ENCODE measurements around the gene MICAL2. TPM values are rescaled to one million over a fixed set of nuclear protein-coding genes. Genes with fewer than 3 reads are reported as not detected.

Gene MICAL2
- total RNA-seq, 4 donors from 2014 or later, result 195 to 499 (median 259) TPM

DNA sequence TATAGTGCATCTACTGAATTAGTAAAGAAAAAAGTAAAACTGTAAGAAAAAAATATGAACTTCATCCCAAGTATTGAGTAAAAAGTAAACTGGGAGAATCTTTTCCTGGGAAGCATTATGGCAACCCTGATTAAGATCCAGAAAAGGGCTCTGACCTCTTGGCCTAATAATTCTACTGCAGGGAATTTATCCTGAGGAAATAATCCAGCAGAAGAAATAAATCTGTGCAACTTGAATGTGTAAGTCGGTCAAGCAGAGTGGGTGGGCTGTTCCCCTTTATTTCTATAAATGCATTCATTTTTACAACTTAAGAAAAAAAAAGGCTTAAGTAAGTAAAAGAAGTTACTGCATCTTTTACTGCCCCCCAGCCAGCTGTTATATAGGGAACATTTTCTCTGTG lies 155.7 kb downstream of the MICAL2 start:
- no peak for TF ChIP-seq EP300 (IDR thresholded peaks at IDR 0.05)
- no peak for TF ChIP-seq POLR2AphosphoS5 (IDR thresholded peaks at IDR 0.05)
- TF ChIP-seq POLR2A (IDR thresholded peaks at IDR 0.05; ENCODE audit: low read depth), result no peak
- no peak for TF ChIP-seq CTCF (IDR thresholded peaks at IDR 0.05)
- peak overlapping the region in 1 of 4 donors; percentile 71 for H3K27ac ChIP-seq (replicated peaks in 1 of 4)
- DNase-seq (ENCODE audit: extremely low spot score), result no peak
- WGBS, result 83% methylated on average over 1 of the region's 1 CpG
- H3K4me1 ChIP-seq, result peaks cover 23 to 31% (median 27%) of the 10 kb centered on the region in 4 donors
- intact Hi-C loops (cut with DNase I), result no loop called here
- H3K27me3 ChIP-seq, result no peaks in the 10 kb centered on the region
- peaks cover 18 to 37% (median 29%) of the 10 kb centered on the region in 4 donors for H3K36me3 ChIP-seq
- H3K9me3 ChIP-seq, result no peaks in the 10 kb centered on the region
- no peak overlapping the region for H3K4me3 ChIP-seq

GRCh38 chr11:12266943-12267342 lies 156.6 kb downstream of the MICAL2 start:
- 97% methylated on average over 6 of the region's 10 CpGs for WGBS
- Histone ChIP-seq H3K9me3 (no peaks in the 10 kb centered on the region), H3K4me3 (no peak overlapping the region), H3K4me1 (peaks cover 22 to 31% (median 26%) of the 10 kb centered on the region in 4 donors), H3K36me3 (peaks cover 10 to 29% (median 21%) of the 10 kb centered on the region in 4 donors), H3K27ac (replicated peaks in 1 of 4) (peak overlapping the region in 1 of 4 donors; percentile 71), H3K27me3 (no peaks in the 10 kb centered on the region)
- no peak for DNase-seq (ENCODE audit: extremely low spot score)
- TF ChIP-seq EP300 (IDR thresholded peaks at IDR 0.05), result no peak
- no peak for TF ChIP-seq CTCF (IDR thresholded peaks at IDR 0.05)
- no peak for TF ChIP-seq POLR2AphosphoS5 (IDR thresholded peaks at IDR 0.05)
- TF ChIP-seq POLR2A (IDR thresholded peaks at IDR 0.05; ENCODE audit: low read depth), result no peak
- intact Hi-C loops (cut with DNase I), result no loop called here

DNA sequence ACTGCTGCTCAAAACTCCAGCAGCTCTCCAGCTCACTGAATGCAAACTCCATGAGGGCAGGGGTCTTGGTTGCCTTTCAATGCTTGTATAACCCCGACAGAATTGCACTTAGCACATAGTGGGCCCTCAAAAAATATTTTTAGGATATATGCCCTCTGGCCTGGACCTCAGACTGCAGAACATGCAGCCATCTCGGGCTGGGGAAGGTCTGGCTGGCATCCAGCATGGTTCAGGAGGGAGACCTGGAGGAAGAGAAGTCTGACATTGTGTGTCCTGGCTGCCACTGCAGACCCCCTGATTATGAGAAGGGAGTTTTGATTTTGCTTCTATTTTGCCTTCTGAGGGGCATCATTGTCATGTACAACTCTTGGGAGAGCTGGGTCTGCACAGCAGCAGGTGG lies 157.5 kb downstream of the MICAL2 start:
- no peak for DNase-seq (ENCODE audit: extremely low spot score)
- WGBS, result 79% methylated on average over 2 of the region's 2 CpGs
- Histone ChIP-seq H3K4me3 (no peak overlapping the region), H3K27me3 (no peaks in the 10 kb centered on the region), H3K36me3 (peaks cover under 1 to 20% (median 14%) of the 10 kb centered on the region in 4 donors), H3K4me1 (peaks cover 18 to 32% (median 28%) of the 10 kb centered on the region in 4 donors), H3K9me3 (no peaks in the 10 kb centered on the region), H3K27ac (replicated peaks in 1 of 4) (peak overlapping the region; percentile 69 to 80 (median 75))
- intact Hi-C loops (cut with DNase I), result no loop called here
- TF ChIP-seq EP300 (IDR thresholded peaks at IDR 0.05) (no peak), CTCF (IDR thresholded peaks at IDR 0.05) (no peak), POLR2AphosphoS5 (IDR thresholded peaks at IDR 0.05) (no peak), POLR2A (IDR thresholded peaks at IDR 0.05; ENCODE audit: low read depth) (no peak)

DNA sequence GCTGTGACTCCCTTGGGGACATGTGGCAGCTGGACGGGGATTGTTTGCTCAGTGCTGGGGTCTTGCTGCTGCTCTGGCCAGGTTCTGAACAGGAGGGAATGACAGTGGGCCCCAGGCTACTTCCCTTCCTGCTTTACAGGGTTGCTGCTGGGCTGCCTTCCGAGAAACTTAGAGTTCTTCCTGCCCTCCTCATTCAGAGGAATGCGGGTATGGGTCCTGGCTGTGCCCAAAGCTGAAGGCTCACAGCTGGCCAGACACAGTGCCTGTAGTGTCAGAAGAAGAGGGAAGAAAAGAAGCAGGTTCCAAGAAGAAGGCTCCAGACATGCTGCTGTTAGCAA lies 158.7 kb downstream of the MICAL2 start:
- WGBS, result 26% methylated on average over 2 of the region's 3 CpGs
- intact Hi-C loops (cut with DNase I), result no loop called here

GRCh38 chr11:12269446-12270214 lies 159.2 kb downstream of the MICAL2 start:
- WGBS, result 74% methylated on average over 7 of the region's 12 CpGs
- Histone ChIP-seq H3K36me3 (peaks cover 0 to 2% (median under 1%) of the 10 kb centered on the region in 4 donors), H3K27me3 (no peaks in the 10 kb centered on the region), H3K27ac (replicated peaks in 1 of 4) (peak overlapping the region; percentile 69 to 80 (median 75)), H3K4me3 (no peak overlapping the region), H3K9me3 (no peaks in the 10 kb centered on the region), H3K4me1 (peaks cover 13 to 43% (median 29%) of the 10 kb centered on the region in 4 donors)
- intact Hi-C loops (cut with DNase I), result loop anchor here (10.0 kb wide), 1 partner anchor 345 kb away; no protein-coding TSS in a partner anchor
- TF ChIP-seq POLR2A (IDR thresholded peaks at IDR 0.05; ENCODE audit: low read depth) (no peak), CTCF (IDR thresholded peaks at IDR 0.05) (no peak), EP300 (IDR thresholded peaks at IDR 0.05) (no peak), POLR2AphosphoS5 (IDR thresholded peaks at IDR 0.05) (no peak)
- DNase-seq (ENCODE audit: extremely low spot score), result no peak

More for the DNA sequence above, 158.7 kb downstream of the MICAL2 start:
- Histone ChIP-seq H3K9me3 (no peaks in the 10 kb centered on the region), H3K4me3 (no peak overlapping the region), H3K4me1 (peaks cover 13 to 43% (median 29%) of the 10 kb centered on the region in 4 donors), H3K27ac (replicated peaks in 1 of 4) (peak overlapping the region; percentile 69 to 80 (median 75)), H3K36me3 (peaks cover 0 to 8% (median 6%) of the 10 kb centered on the region in 4 donors), H3K27me3 (no peaks in the 10 kb centered on the region)
- TF ChIP-seq EP300 (IDR thresholded peaks at IDR 0.05) (no peak), POLR2AphosphoS5 (IDR thresholded peaks at IDR 0.05) (peak; percentile 25 to 58)
- no peak for DNase-seq (ENCODE audit: extremely low spot score)

All from esophagus muscularis mucosa (tissue), 4 donors.